Measurements from ENCODE around the gene PTK6.
"Not testable (repeated sequence)": the region's sequence is repeated elsewhere in the genome, so short reads cannot be mapped to it uniquely, and the experiment has no call there.

PTK6 gene

DNA sequence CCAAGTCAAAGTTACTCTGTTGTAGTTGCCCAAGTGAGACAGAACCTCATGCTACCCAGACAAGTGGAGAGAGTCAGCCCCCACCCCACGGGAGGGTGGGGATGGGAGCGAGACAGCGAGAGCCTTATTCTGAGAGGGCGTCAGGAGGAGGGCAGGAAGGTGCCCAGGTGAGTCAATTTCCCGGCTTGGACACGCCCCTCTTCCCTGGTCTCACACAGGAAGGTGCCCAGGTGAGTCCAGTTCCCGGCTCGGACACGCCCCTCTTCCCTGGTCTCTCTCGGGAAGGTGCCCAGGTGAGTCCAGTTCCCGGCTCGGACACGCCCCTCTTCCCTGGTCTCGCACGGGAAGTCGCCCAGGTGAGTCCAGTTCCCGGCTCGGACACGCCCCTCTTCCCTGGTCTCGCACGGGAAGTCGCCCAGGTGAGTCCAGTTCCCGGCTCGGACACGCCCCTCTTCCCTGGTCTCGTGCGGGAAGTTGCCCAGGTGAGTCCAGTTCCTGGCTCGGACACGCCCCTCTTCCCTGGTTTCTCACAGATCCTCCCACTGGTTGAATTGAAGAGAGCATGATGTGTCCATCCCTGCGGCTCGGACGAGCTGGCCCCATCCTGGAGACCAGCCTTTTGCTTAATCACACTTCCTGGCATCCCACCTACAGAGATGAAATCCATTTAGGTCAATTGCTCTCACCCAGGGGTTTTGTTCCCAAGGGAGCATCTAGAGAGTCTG, 57.3 kb downstream of the PTK6 start:
- H3K27ac ChIP-seq (ENCODE audit: low read length); H3K9me3 ChIP-seq (ENCODE audit: control insufficient read depth, low read depth, low read length); H3K27me3 ChIP-seq (ENCODE audit: control insufficient read depth, insufficient read depth, low read length): not testable (repeated sequence)

DNA sequence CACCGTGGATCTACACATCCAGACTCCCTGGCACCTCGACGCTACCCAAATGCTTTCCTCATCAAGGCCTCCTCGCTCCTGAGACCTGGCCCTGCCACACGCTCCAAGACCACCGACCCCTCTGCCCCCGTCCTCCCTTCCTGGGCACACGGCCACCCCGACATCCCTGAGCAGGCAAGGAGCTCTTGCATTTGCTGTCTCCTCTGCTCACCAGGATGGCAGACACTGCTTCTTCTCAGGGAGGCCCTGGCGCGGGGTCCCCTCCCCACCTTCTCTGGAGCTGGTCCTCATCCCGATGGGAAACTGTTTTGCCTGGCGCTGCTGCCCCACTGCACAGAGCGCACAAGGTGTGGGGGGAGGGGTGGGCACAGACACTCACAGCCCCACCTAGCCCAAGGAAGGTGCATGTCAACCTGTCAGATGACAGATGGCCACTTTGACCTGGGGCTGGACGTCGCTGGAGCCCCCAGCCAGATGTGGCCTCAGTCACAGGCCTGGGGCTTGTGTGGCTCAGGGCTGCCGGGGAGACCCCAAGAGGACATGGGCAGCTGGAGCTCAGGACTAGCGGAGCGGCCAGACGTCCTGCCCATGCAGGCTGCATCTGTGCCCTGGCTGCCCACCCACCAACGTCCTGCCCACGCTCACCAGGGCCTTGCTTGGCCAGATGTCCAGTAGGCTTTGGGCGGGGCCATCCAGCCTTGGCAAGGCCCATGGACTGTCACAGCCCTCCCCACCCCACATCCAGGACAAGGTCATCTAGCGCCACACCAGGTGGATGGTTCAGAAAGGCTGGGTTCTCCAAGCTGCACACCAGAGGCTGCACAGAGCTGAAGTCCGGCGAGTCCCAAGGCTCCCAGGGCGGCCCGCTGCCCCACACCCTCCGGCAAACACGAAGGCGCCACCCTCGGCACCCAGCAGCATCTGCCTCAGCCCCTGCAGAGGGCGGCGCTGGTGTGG, 58.6 kb downstream of the PTK6 start:
- Histone ChIP-seq H3K9ac (ENCODE audit: low read length) (no peak overlapping the region), H3K27me3 (ENCODE audit: control insufficient read depth, insufficient read depth, low read length) (peaks cover 22% of the 10 kb centered on the region), H3K4me3 (ENCODE audit: low read length) (no peak overlapping the region), H3K27ac (ENCODE audit: low read length) (no peak overlapping the region), H3K36me3 (ENCODE audit: control insufficient read depth, low read depth, low read length) (no peaks in the 10 kb centered on the region), H3K4me1 (ENCODE audit: control insufficient read depth, low read depth, low read length) (peaks cover 5% of the 10 kb centered on the region), H3K9me3 (ENCODE audit: control insufficient read depth, low read depth, low read length) (no peaks in the 10 kb centered on the region)

More for the DNA sequence above, 57.3 kb downstream of the PTK6 start:
- H3K4me1 ChIP-seq (ENCODE audit: control insufficient read depth, low read depth, low read length); H3K9ac ChIP-seq (ENCODE audit: low read length); H3K36me3 ChIP-seq (ENCODE audit: control insufficient read depth, low read depth, low read length); H3K4me3 ChIP-seq (ENCODE audit: low read length): not testable (repeated sequence)
